ENCODE measurements around the gene MAK.
"Not testable (repeated sequence)": the region's sequence is repeated elsewhere in the genome, so short reads cannot be mapped to it uniquely, and the experiment has no call there.

Gene MAK

DNA sequence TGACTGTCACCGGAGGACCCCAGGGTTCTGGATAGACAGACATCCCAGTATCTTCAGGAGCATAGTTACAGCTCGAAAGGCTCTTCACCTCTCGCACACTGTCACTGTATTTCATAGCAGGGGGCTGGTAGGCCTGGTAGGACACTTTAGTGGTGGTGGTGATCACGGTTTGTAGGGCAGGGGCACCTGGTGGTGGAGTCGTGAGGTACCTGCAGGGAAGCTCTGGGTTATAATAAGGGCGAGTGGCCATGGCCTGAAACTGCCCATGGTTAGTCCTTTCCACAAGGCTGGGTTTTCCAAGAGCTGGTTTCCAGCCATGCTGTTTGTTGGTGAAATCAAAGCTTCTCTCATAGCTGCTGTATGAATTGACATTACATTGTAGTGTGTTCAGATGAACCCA is 35.9 kb upstream of the MAK start:
- H3K27me3 Mint-ChIP-seq (ENCODE audit: low read depth, poor library complexity), result peaks cover 40% of the 10 kb centered on the region
- DNase-seq, result no peak
- H3K9me3 Mint-ChIP-seq, result no peaks in the 10 kb centered on the region
- H3K36me3 Mint-ChIP-seq (ENCODE audit: low read depth), result no peaks in the 10 kb centered on the region
- H3K4me1 Mint-ChIP-seq, result no peaks in the 10 kb centered on the region
- TF ChIP-seq, protein P1, sequence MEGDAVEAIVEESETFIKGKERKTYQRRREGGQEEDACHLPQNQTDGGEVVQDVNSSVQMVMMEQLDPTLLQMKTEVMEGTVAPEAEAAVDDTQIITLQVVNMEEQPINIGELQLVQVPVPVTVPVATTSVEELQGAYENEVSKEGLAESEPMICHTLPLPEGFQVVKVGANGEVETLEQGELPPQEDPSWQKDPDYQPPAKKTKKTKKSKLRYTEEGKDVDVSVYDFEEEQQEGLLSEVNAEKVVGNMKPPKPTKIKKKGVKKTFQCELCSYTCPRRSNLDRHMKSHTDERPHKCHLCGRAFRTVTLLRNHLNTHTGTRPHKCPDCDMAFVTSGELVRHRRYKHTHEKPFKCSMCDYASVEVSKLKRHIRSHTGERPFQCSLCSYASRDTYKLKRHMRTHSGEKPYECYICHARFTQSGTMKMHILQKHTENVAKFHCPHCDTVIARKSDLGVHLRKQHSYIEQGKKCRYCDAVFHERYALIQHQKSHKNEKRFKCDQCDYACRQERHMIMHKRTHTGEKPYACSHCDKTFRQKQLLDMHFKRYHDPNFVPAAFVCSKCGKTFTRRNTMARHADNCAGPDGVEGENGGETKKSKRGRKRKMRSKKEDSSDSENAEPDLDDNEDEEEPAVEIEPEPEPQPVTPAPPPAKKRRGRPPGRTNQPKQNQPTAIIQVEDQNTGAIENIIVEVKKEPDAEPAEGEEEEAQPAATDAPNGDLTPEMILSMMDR (IDR thresholded peaks at IDR 0.05), result no peak
- no peak overlapping the region for H3K27ac Mint-ChIP-seq
- no peak overlapping the region for H3K4me3 Mint-ChIP-seq

GRCh38 chr6:10873374-10873773 is 35.0 kb upstream of the MAK start:
- Mint-ChIP-seq H3K27ac (no peak overlapping the region), H3K36me3 (ENCODE audit: low read depth) (no peaks in the 10 kb centered on the region), H3K27me3 (ENCODE audit: low read depth, poor library complexity) (peaks cover 32% of the 10 kb centered on the region), H3K4me1 (no peaks in the 10 kb centered on the region), H3K9me3 (no peaks in the 10 kb centered on the region), H3K4me3 (no peak overlapping the region)
- no peak for DNase-seq
- TF ChIP-seq, protein P1 (IDR thresholded peaks at IDR 0.05), result no peak

DNA sequence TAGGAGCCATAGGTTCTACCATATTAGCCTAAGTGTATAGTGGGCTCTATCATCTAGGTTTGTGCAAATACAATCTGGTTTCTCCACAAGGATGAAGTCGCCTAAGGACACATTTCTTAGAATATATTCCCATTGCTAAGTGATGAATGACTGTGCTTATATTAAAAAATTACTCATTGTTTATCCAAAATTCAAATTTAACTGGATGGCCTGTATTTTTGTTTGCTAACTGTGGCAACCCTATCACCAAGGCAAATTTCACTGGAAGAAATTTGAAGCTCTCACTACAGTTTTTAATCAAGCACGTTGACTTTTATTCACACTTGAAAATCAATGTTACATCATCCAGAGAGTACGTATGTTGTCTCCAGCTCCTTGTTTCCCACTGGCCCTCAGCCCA is 29.6 kb upstream of the MAK start:
- no peaks in the 10 kb centered on the region for H3K36me3 Mint-ChIP-seq (ENCODE audit: low read depth)

GRCh38 chr6:10866709-10867108 is 28.4 kb upstream of the MAK start:
- not testable (repeated sequence) for H3K36me3 Mint-ChIP-seq (ENCODE audit: low read depth); DNase-seq; H3K9me3 Mint-ChIP-seq; H3K4me1 Mint-ChIP-seq; H3K27ac Mint-ChIP-seq; H3K4me3 Mint-ChIP-seq; H3K27me3 Mint-ChIP-seq (ENCODE audit: low read depth, poor library complexity)

More for the DNA sequence above, 29.6 kb upstream of the MAK start:
- TF ChIP-seq, protein P1 (IDR thresholded peaks at IDR 0.05), result no peak
- Mint-ChIP-seq H3K4me1 (peaks cover under 1% of the 10 kb centered on the region), H3K4me3 (no peak overlapping the region), H3K27me3 (ENCODE audit: low read depth, poor library complexity) (peaks cover 4% of the 10 kb centered on the region), H3K27ac (no peak overlapping the region), H3K9me3 (no peaks in the 10 kb centered on the region)
- DNase-seq, result no peak

GRCh38 chr6:10863031-10863430 is 24.7 kb upstream of the MAK start:
- not testable (repeated sequence) for H3K27me3 Mint-ChIP-seq (ENCODE audit: low read depth, poor library complexity); H3K36me3 Mint-ChIP-seq (ENCODE audit: low read depth); H3K27ac Mint-ChIP-seq; H3K4me3 Mint-ChIP-seq; H3K9me3 Mint-ChIP-seq; H3K4me1 Mint-ChIP-seq; DNase-seq

DNA sequence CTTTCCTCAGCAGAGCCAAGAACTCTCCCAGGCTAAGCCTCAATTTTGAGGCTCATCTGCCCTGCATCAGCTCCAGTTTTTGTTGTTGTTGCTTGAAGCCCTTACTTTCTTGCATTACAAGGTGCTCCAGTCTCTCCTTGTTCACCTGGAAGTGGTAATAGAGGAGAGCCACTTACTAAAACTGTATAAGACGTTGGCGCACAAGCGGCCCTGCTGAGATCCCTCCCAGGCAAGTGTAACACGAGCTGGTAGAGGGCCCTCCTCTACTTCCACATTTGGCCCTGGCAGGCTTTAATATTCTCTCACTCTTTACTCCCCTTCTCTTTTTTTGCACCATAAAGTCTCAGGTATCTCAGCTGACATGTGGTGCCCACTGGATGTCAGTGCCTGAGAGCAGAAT is 24.0 kb upstream of the MAK start:
- TF ChIP-seq, protein P1 (IDR thresholded peaks at IDR 0.05), result no peak
- Mint-ChIP-seq H3K4me1 (peaks cover 9% of the 10 kb centered on the region), H3K9me3 (peaks cover 8% of the 10 kb centered on the region), H3K4me3 (no peak overlapping the region), H3K27me3 (ENCODE audit: low read depth, poor library complexity) (peaks cover 9% of the 10 kb centered on the region), H3K36me3 (ENCODE audit: low read depth) (no peaks in the 10 kb centered on the region), H3K27ac (peak overlapping the region; percentile 83)
- no peak for DNase-seq

- Mint-ChIP-seq H3K4me3 (no peak overlapping the region), H3K36me3 (ENCODE audit: low read depth) (no peaks in the 10 kb centered on the region), H3K27me3 (ENCODE audit: low read depth, poor library complexity) (peaks cover 9% of the 10 kb centered on the region), H3K27ac (no peak overlapping the region), H3K9me3 (peaks cover 12% of the 10 kb centered on the region), H3K4me1 (peaks cover 9% of the 10 kb centered on the region)
- TF ChIP-seq, protein P1 (IDR thresholded peaks at IDR 0.05), result no peak
- no peak for DNase-seq
These were observed 22.7 kb upstream of the MAK start for GRCh38 chr6:10861086-10861485.
